Fibroblast of the aortic adventitia (primary cell): ENCODE results near the gene MADCAM1. TPM values are rescaled to one million over a fixed set of nuclear protein-coding genes. Genes with fewer than 3 reads are reported as not detected.
A peak's percentile ranks its signal among the peaks of the same experiment; 100 is the strongest.

Experiments used
- DNase-seq: peaks from one replicate; pipeline ENCODE4 v3.0.0-alpha.2; 2010; ENCODE audit warnings: low read depth
- H3K4me3 ChIP-seq: 2 replicates; pipeline ENCODE4 v1.5.1; 2011; ENCODE audit warnings: low read depth, mild to moderate bottlenecking, control low read depth, low read length, moderate library complexity
- CTCF ChIP-seq: IDR thresholded peaks from 2 replicates; pipeline ENCODE4 v1.5.1; 2011; ENCODE audit warnings: mild to moderate bottlenecking, low read length, control low read depth, inconsistent platforms; ENCODE audit not compliant: insufficient read depth
- total RNA-seq: library from RNA; depleted of rRNA; stranded (reverse); fragments of >200 nt; gene quantifications from 2 replicates; pipeline ENCODE4 v1.2.3, GENCODE V29; 2012; ENCODE audit warnings: low replicate concordance

The MADCAM1 gene
- total RNA-seq, 1 donor: 0.18 TPM

GRCh38 chr19:460877-461720, 35.2 kb upstream of the MADCAM1 start, which contains the start of gene SHC2:
Gene SHC2, minus strand, starts transcription at chr19:461033. Its CDS starts 37 bp downstream, at chr19:460996.
- H3K4me3 ChIP-seq: peak within 1 kb of the TSS; percentile 62
- TF ChIP-seq CTCF: no peak
- DNase-seq: no peak

GRCh38 chr19:461721-462551, 34.4 kb upstream of the MADCAM1 start:
- no peak for TF ChIP-seq CTCF
- no peak for DNase-seq
- no peak overlapping the region for H3K4me3 ChIP-seq

GRCh38 chr19:463483-464207, 32.6 kb upstream of the MADCAM1 start:
- TF ChIP-seq CTCF: no peak
- no peak for DNase-seq
- H3K4me3 ChIP-seq: no peak overlapping the region

- no peak for TF ChIP-seq CTCF
- H3K4me3 ChIP-seq: no peak overlapping the region
- DNase-seq: no peak
Observed at GRCh38 chr19:464208-464545, 32.1 kb upstream of the MADCAM1 start.

- no peak for TF ChIP-seq CTCF
- no peak overlapping the region for H3K4me3 ChIP-seq
- DNase-seq: no peak
Observed at GRCh38 chr19:465056-465816, 31.1 kb upstream of the MADCAM1 start.

GRCh38 chr19:467554-467953, 28.7 kb upstream of the MADCAM1 start:
- no peak for TF ChIP-seq CTCF
- DNase-seq: no peak
- H3K4me3 ChIP-seq: no peak overlapping the region
